GM12878 (cell line): ENCODE data around the gene C4orf51. TPM values are rescaled to one million over a fixed set of nuclear protein-coding genes. Genes with fewer than 3 reads are reported as not detected.

Source experiments
- ATAC-seq: fragments of 200-7000 bp; cut with Tn5 transposase; 3 replicates; pipeline ENCODE4 v1.9.1; 2020; ENCODE audit warnings: mild to moderate bottlenecking, moderate library complexity
- BruUV-seq: library from RNA; stranded (reverse); fragments of 400-500 nt; replicated peaks from 2 replicates; lab custom pipeline; 2021; lab: Mats Ljungman, UMichigan
- CTCF ChIA-PET: fragments of 300-600 bp; sonication (Branson Sonifier 250); formaldehyde crosslinking; extraction: SDS; loops from one replicate; lab custom pipeline; 2021; ENCODE audit warnings: inconsistent platforms; lab: Yijun Ruan, JAX
- POLR2A ChIA-PET: fragments of 350-600 bp; formaldehyde crosslinking; extraction: SDS; loops from one replicate; lab custom pipeline; 2021; ENCODE audit warnings: inconsistent platforms; lab: Charles Lee
- RAD21 ChIA-PET: fragments of 300-600 bp; sonication (Branson Sonifier 250); formaldehyde crosslinking; loops from one replicate; lab custom pipeline; 2023; ENCODE audit warnings: antibody characterized with exemption; ENCODE audit not compliant: unreplicated experiment; lab: Charles Lee
- SMC1A ChIA-PET: fragments of 300-600 bp; sonication (Branson Sonifier 250); formaldehyde crosslinking; loops from one replicate; lab custom pipeline; 2023; ENCODE audit not compliant: unreplicated experiment, uncharacterized antibody; lab: Charles Lee
- DNase-seq: peaks from one replicate; pipeline ENCODE4 v3.0.0-alpha.2; 2011; ENCODE audit warnings: low read depth, low spot score
- FAIRE-seq: peaks from 3 replicates; lab custom pipeline; 2011; peaks lifted over from hg19 to GRCh38; lab: Jason Lieb, UNC
- H2AFZ ChIP-seq: 2 replicates; pipeline ENCODE4 v1.6.0; 2011; ENCODE audit warnings: low read depth, low read length, control low read depth; ENCODE audit not compliant: control insufficient read depth
- H3K27ac ChIP-seq: 2 replicates; pipeline ENCODE4 v1.5.1; 2011; ENCODE audit warnings: control low read depth; ENCODE audit not compliant: control insufficient read depth, insufficient read depth
- H3K27me3 ChIP-seq, 2 experiments: replicated peaks in 1 of 2; 2 replicates each; pipeline versions ENCODE4 v1.6.0 to v1.6.1; 2011; ENCODE audit warnings: low read length in 1 of 2; ENCODE audit not compliant: control insufficient read depth in 2 of 2, insufficient read depth in 2 of 2
- H3K36me3 ChIP-seq, 2 experiments: 2 replicates each; pipeline ENCODE4 v1.5.1; 2011; ENCODE audit warnings: low read length in 1 of 2; ENCODE audit not compliant: control insufficient read depth in 2 of 2, insufficient read depth in 2 of 2
- H3K4me1 ChIP-seq: 2 replicates; pipeline ENCODE4 v1.6.1; 2011; ENCODE audit warnings: mild to moderate bottlenecking, low read length, moderate library complexity, mixed read lengths; ENCODE audit not compliant: control insufficient read depth, insufficient read depth
- H3K4me2 ChIP-seq: 2 replicates; pipeline ENCODE4 v1.6.0; 2011; ENCODE audit warnings: control low read depth; ENCODE audit not compliant: control insufficient read depth, insufficient read depth
- H3K4me3 ChIP-seq: fragments of 200-600 bp; sonication (generic); 2 replicates; pipeline ENCODE4 v1.5.1; 2016
- H3K79me2 ChIP-seq: 2 replicates; pipeline ENCODE4 v1.6.0; 2011; ENCODE audit warnings: low read length; ENCODE audit not compliant: control insufficient read depth, insufficient read depth
- H3K9ac ChIP-seq: 2 replicates; pipeline ENCODE4 v1.8.0; 2011; ENCODE audit warnings: low read length, control low read depth, mixed read lengths; ENCODE audit not compliant: control insufficient read depth, insufficient read depth
- H3K9me3 ChIP-seq: replicated peaks from 3 replicates; pipeline ENCODE4 v1.5.1; 2011; ENCODE audit warnings: mild to moderate bottlenecking, low read length; ENCODE audit not compliant: control insufficient read depth, insufficient read depth
- H4K20me1 ChIP-seq: 2 replicates; pipeline ENCODE4 v1.6.0; 2011; ENCODE audit not compliant: control insufficient read depth, insufficient read depth
- CTCF ChIP-seq, 3 experiments: IDR thresholded peaks in 2 of 3; conservative IDR thresholded peaks in 1 of 3; 2 replicates each; pipeline ENCODE4 v1.5.1; 2011; ENCODE audit warnings: low read depth in 3 of 3, low read length in 3 of 3, mild to moderate bottlenecking in 3 of 3, control low read depth in 2 of 3, moderate library complexity in 2 of 3, inconsistent platforms in 1 of 3, mixed read lengths in 1 of 3; ENCODE audit not compliant: control insufficient read depth in 2 of 3, insufficient read depth in 1 of 3; ENCODE audit errors: extremely low read depth in 1 of 3
- RAD21 ChIP-seq: IDR thresholded peaks from 2 replicates; pipeline ENCODE4 v1.6.1; 2011; ENCODE audit warnings: mild to moderate bottlenecking, low read depth, low read length, moderate library complexity; ENCODE audit not compliant: insufficient read depth
- ZNF207 ChIP-seq: fragments of 450-650 bp; IDR thresholded peaks from 2 replicates; pipeline ENCODE4 v1.6.1; 2014; ENCODE audit warnings: antibody characterized with exemption, mild to moderate bottlenecking, borderline replicate concordance
- ZNF274 ChIP-seq: IDR thresholded peaks from one replicate; pipeline ENCODE4 v1.8.0; 2011; ENCODE audit not compliant: insufficient read length, insufficient read depth
- WGBS: methylation state at CpG from one replicate; pipeline ENCODE4 v1.1.6; 2016; ENCODE audit warnings: low lambda C conversion rate; ENCODE audit not compliant: insufficient replicate concordance, insufficient coverage; ENCODE audit errors: missing lambda C conversion rate; 5-methylcytosine and 5-hydroxymethylcytosine counted together
- in situ Hi-C: fragments of 300-500 bp; cut with MboI; formaldehyde crosslinking; loops from 9 replicates; pipeline ENCODE4 v1.14.3; 2018; ENCODE audit warnings: mixed read lengths
- intact Hi-C: fragments of 100-400 bp; cut with micrococcal nuclease; formaldehyde crosslinking; loops from one replicate; pipeline ENCODE4 v1.14.2; 2022; ENCODE audit not compliant: unreplicated experiment
- polyA plus RNA-seq, 11 experiments: library from polyadenylated mRNA; depleted of rRNA in 4 of 11; unstranded in 6 of 11; stranded (reverse) in 5 of 11; fragments of >200 nt; fragmentation: Nextera tagmentation in 4 of 11; fragmentation: Illumina TruSeq in 1 of 11; extraction: Ambion mirVana in 4 of 11; extraction: Trizol in 1 of 11; gene quantifications; 1 replicate in 1 of 11; 2 replicates in 10 of 11; pipeline versions ENCODE4 v1.2.1 to v1.2.3, GENCODE V29; 2011 to 2016; ENCODE audit warnings: inconsistent platforms in 2 of 11, missing spikeins in 2 of 11, low read depth in 1 of 11
- total RNA-seq, 4 experiments: library from RNA; depleted of rRNA in 3 of 4; stranded (reverse); fragments of >200 nt in 3 of 4; fragmentation: Illumina TruSeq in 1 of 4; extraction: Trizol in 1 of 4; gene quantifications; 2 replicates each; pipeline versions ENCODE4 v1.2.1 to v1.2.3, GENCODE V29; 2013 to 2021

The C4orf51 gene
- total and polyA plus RNA-seq, 10 of the 15 experiments (the other 5 are each of a cell fraction or from before 2014, with no cell fraction given), result not detected

- no peak for TF ChIP-seq ZNF274
- TF ChIP-seq, all 136 proteins: peak for 0
Observed at GRCh38 chr4:145722561-145722960, 42.6 kb downstream of the C4orf51 start (continued).

- Histone ChIP-seq H3K4me1 (peaks cover 10% of the 10 kb centered on the region), H3K79me2 (no peaks in the 10 kb centered on the region), H2AFZ (no peak overlapping the region), H3K27ac (no peak overlapping the region), H3K36me3 (no peaks in the 10 kb centered on the region), H4K20me1 (no peaks in the 10 kb centered on the region), H3K9ac (no peak overlapping the region), H3K9me3 (no peaks in the 10 kb centered on the region)
- no peak for FAIRE-seq
- in situ Hi-C loops, result no loop called here
- DNase-seq, result no peak
- ChIA-PET CTCF (interaction anchor here (0.8 to 1.9 kb wide), 4 partner anchors 15 to 192 kb away, joined by 3 to 7 read pairs (median 3); no protein-coding TSS in a partner anchor), RAD21 (interaction anchor here (0.9 to 2.5 kb wide), 4 partner anchors 10 to 165 kb away, joined by 3 to 6 read pairs (median 4); no protein-coding TSS in a partner anchor), SMC1A (interaction anchor here (0.6 to 1.4 kb wide), 5 partner anchors 96 to 210 kb away, joined by 3 read pairs; no protein-coding TSS in a partner anchor), POLR2A (no interaction called here)
- no peak for ATAC-seq
- TF ChIP-seq RAD21 (peak; percentile 34), CTCF (IDR thresholded peaks at IDR 0.05 in 2 of 3, conservative IDR thresholded peaks at IDR 0.05 in 1 of 3; ENCODE audit: control insufficient read depth in 2 of 3, extremely low read depth in 1 of 3, insufficient read depth in 1 of 3, low read depth in 3 of 3, low read length in 3 of 3) (0 out of 6 replicates have a peak, but pooled peaks of 1 of the 3 experiments have one; percentile 1), ZNF207 (no peak)
- TF ChIP-seq, all 136 proteins: peak for 2
- intact Hi-C loops, result no loop called here
- WGBS, result 67% methylated on average over 2 of the region's 2 CpGs
- no peak overlapping the region for H3K4me3 ChIP-seq
- no peak overlapping the region for H3K4me2 ChIP-seq
- no TSS peak for BruUV-seq
- H3K27me3 ChIP-seq, result no peaks in the 10 kb centered on the region
Observed at GRCh38 chr4:145723336-145723735, 43.4 kb downstream of the C4orf51 start.
